ENCODE measurements around the gene OR4D9.

- TF ChIP-seq POLR2AphosphoS5 (IDR thresholded peaks at IDR 0.05; ENCODE audit: low read depth) (no peak), CTCF (IDR thresholded peaks at IDR 0.05; ENCODE audit: insufficient read depth, low read length) (no peak), SPI1 (IDR thresholded peaks at IDR 0.05; ENCODE audit: borderline replicate concordance, low read depth) (no peak)
These were observed 42.0 kb downstream of the OR4D9 start for GRCh38 chr11:59553323-59553722.

All from HL-60 (cell line).